Dermis microvascular lymphatic vessel endothelial cell (primary cell): Measurements from ENCODE around the gene BOD1L1. TPM values are rescaled to one million over a fixed set of nuclear protein-coding genes. Genes with fewer than 3 reads are reported as not detected.
A peak's percentile ranks its signal among the peaks of the same experiment; 100 is the strongest.
"Not testable (repeated sequence)": the region's sequence is repeated elsewhere in the genome, so short reads cannot be mapped to it uniquely, and the experiment has no call there.

ENCODE experiments used
- DNase-seq, 2 donors: peaks; one replicate each; pipeline versions ENCODE4 v3.0.0 to v3.0.0-alpha.2; 2010; ENCODE audit warnings: low read depth in 2 of 2
- total RNA-seq: library from RNA; depleted of rRNA; stranded (reverse); fragments of >200 nt; gene quantifications from 2 replicates; pipeline ENCODE4 v1.2.1, GENCODE V29; 2014

The BOD1L1 gene
- total RNA-seq, 1 donor from 2014 or later, result 17.8 TPM

DNA sequence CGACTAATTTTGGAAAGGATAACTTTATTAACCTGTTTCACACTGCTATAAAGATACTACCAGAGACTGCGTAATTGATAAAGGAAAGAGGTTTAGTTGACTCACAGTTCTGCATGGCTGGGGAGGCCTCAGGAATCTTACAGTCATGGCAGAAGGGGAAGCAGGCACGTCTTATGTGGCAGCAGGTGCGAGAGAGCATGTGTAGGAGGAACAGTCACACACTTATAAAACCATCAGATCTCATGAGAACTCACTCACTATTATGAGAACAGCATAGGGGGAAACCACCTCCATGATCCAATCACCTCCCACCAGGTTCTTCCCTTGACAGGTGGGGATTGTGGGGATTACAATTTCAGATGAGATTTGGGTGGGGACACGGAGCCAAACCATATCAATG, 67.4 kb downstream of the BOD1L1 start:
- not testable (repeated sequence) for DNase-seq

DNA sequence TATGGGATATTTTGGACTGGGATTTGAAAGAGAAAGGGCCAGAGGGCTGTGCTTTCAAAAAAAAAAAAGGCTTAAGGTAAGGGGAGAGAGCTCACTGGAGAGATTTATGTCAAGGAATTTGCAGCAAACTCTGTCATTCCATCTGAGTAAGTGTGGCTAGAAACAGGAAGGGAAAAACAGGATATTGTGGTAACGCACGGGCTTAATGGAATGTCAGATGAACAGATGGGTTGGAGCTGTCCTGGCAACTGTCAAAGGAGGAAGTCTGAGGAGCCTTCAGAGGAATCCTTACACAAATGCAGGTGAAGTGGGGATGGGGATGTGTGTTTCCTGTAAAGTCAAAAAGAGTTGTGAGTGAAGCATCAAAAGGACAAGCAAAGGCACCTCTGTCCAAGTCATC, 68.1 kb downstream of the BOD1L1 start:
- DNase-seq, result peak in 1 of 2 donors; percentile 44

GRCh38 chr4:13558881-13559280, 68.6 kb downstream of the BOD1L1 start:
- no peak for DNase-seq

DNA sequence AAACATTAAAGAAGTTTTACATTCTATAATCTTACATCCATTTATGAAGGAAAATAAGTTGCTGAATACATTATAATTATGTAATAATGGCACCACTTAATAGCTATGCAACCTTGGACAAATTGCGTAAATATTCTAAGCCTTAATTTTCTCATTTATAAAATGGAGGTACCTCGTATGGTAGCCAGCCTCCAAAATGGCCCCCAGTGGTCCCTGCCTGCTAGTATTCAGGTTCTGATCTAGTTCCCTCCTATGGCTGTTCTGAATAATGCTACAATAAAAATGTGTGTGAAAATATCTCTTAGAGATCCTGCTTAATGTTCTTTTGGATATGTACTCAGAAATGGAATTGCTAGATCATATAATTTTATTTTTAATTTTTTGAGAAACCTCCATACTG, 72.2 kb downstream of the BOD1L1 start:
- no peak for DNase-seq

DNA sequence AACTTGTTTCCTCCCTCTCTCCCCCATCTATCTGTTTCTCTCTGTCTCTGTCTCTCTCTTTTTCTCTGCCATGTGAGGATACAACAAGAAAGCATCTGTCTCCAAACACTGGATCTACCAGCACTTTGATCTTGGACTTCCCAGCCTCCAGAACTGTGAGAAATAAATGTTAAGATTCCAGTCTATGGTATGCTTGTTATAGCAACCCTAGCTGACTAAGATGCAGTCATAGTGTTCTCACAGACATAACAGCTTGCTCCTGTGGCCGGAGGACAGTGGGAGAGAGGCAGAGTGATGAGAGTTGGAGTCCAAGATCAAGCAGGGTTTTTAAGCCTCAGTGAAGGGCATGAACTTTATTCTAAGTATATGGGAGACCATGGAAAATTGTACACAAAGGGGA, 74.4 kb downstream of the BOD1L1 start:
- no peak for DNase-seq

DNA sequence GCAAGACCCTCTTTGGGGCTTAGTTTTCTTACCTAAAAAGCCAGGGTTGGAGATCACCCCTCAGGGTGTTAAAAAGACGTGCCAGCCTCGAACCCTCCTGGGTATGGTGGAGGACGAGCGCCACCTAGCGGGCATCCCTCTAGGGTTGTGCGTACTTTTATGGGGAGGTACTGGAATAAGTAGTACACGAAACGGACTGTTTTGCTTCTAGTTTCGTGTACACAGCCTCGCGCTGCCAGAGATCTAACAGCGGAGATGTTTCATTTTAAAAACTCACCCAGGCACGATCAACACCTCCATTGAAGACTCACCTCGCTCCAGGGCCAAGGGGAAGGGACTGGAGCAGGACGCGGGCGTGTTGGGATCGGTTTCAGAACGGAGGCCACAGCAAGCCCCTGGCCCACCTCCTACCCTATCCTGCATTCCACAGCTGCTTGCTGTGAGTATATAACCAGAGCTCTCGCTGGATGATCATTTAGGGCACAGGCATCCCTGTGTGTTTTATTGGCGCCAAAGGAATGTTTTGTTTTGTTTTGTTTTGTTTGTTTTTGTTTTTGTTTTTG, 78.5 kb downstream of the BOD1L1 start:
- peak; percentile 55 to 76 for DNase-seq

DNA sequence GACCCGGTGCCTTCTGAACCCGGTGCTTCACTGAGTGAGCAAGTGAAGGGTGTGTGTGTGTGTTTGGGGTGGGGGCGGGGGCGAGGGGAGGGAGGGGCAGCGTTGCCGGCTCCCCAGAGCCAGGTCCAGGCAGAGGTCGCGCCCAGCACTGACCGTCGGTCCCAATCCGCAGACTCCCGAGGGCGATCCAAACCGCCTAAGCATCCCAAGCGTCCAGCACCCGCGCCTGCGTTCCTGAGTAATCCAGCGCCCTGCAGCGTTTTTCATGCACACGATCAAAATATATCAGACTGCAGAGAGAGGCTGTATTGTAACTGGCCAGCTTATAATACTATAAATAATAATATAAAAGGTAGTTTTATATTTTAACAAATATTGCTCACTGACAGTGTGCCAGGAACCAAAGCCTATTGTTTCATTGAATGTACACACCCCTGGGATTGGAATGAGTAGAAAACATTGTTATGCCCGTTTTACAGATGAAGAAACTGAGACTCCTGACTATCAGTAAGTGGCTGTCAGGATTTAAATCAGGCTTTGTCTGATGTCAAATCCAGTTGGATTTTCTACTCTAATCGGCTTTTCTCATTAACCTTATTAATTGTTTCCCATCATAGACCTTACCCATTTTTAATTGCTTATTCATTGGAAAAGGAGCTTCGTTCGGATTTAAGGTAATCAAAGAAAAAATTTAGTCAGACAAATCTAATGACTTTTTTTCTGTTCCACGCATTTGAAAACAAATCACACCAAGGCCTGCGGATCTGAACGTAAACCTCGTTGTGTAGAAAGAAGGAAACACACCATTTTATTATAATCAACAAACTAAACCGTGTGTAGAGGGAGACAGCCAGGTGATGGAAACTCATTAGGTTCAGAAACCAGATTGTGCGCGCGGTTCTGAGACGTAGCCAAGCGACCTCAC, 79.2 kb downstream of the BOD1L1 start:
- no peak for DNase-seq

GRCh38 chr4:13547485-13548041, 80.0 kb downstream of the BOD1L1 start:
- no peak for DNase-seq

DNA sequence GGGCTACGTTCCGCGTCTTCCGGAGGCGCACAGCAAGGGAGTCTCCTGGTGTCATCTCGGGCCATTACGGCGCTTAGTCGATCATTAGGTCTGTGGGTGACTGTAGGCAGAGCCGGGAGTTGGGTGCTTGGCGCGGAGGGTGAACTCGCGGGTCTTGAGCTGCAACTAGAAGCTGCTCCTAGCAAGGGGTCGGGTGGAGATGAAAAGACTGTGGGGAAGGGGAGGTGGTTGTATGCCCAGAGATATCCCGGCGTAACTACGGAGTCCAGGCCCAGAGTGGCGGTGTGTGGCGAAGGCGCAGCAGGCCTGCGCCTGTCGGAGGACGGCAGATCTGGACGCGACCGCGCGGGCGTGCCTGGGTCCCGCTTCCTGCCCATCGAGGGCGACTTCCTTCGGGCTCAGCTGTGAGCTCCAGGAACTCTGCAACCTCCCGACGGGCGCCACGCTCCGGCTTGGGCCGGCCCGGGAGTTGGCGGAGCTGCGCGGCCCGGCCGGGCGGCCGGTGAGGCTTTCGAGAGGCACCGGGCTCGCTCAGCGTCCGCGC, 80.5 kb downstream of the BOD1L1 start:
- no peak for DNase-seq

DNA sequence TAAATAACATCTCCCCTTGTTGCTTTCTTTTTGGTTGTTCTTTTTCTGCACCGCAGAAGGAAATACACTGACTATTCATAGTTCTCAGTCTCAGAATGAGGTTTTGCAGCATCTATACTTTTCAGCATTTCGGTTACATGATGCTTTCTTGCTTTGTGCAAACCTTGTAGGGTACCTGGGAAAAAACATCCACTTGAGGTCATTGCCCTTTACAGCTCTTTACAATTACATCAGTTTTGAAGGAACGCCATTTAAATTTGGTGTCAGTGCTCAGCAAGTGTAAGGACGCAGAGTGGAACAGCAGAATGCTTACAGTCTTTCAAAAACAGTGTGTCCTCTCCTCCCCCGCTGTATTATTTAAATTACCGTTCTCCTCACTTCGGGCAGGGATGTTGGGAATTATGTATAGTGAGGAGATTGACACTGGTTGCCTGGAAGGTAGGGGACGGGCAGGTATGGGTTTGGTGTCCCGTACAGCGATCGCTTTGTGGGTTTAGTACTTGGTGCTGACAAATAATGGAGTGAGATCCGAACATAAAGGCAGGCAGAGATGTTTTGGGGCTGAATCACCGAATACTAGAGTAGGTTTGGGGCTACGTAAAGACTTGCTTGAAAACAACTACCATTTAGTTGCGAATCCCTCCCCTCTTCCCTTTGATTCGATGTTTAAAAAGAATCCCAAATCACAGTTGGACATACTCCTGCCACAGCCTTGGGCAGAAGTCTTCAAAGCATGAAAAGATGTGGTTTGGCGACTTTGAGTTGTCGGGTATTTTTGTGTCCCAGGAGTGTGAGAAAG, 81.2 kb downstream of the BOD1L1 start:
- no peak for DNase-seq

- no peak for DNase-seq
Measured at GRCh38 chr4:13545394-13545808, 82.1 kb downstream of the BOD1L1 start.

- DNase-seq, result peak; percentile 44 to 76
Measured at GRCh38 chr4:13544606-13545393, 82.7 kb downstream of the BOD1L1 start.

GRCh38 chr4:13543839-13544605, 83.5 kb downstream of the BOD1L1 start, which contains the start of gene NKX3-2:
Gene NKX3-2 (minus strand): TSS chr4:13544508. CDS start chr4:13544414, 94 bp downstream.
- DNase-seq, result peak in 1 of 2 donors; percentile 27

GRCh38 chr4:13543032-13543838, 84.3 kb downstream of the BOD1L1 start:
- no peak for DNase-seq

- no peak for DNase-seq
Measured at GRCh38 chr4:13542577-13543031, 84.9 kb downstream of the BOD1L1 start.

- DNase-seq, result no peak
Measured at GRCh38 chr4:13541720-13542576, 85.6 kb downstream of the BOD1L1 start.

DNA sequence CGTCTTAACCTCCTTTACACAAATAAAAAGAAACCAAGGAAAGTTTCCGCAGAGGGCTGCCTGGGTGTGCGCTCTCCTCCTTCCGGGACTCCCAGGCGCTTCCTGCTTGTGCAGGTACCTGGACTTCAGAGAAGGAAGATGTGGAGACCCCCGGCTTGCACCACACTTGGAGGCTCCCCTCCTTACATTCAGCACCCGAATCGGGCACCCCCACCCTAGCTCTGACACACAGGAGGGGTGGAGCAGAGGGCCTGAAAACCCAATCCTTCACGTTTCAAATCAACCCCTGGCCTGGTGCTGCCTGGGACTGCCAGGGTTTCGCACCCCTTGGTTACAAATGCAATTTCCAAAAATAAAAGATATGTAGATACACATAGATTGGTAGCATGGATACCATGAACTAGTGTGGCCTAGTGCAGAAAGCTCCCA, 86.3 kb downstream of the BOD1L1 start:
- DNase-seq, result no peak
